Nephron progenitor cell (in vitro differentiated cells): ENCODE measurements around the gene AFF1.

Experiments
- DNase-seq: peaks from one replicate; pipeline ENCODE4 v3.0.0; 2021
- H3K27ac Mint-ChIP-seq: 2 replicates; pipeline ENCODE4 v1.8.0; 2021; ENCODE audit warnings: mild to moderate bottlenecking, moderate library complexity, mixed read lengths
- H3K27me3 Mint-ChIP-seq: 2 replicates; pipeline ENCODE4 v1.8.0; 2021; ENCODE audit warnings: mild to moderate bottlenecking, low read depth, mixed read lengths; ENCODE audit not compliant: poor library complexity
- H3K36me3 Mint-ChIP-seq: 2 replicates; pipeline ENCODE4 v1.8.0; 2021; ENCODE audit warnings: low read depth, mixed read lengths
- H3K4me1 Mint-ChIP-seq: 2 replicates; pipeline ENCODE4 v1.8.0; 2021; ENCODE audit warnings: mixed read lengths
- H3K4me3 Mint-ChIP-seq: 2 replicates; pipeline ENCODE4 v1.8.0; 2021; ENCODE audit warnings: mild to moderate bottlenecking, moderate library complexity, mixed read lengths
- H3K9me3 Mint-ChIP-seq: 2 replicates; pipeline ENCODE4 v1.8.0; 2021; ENCODE audit warnings: mild to moderate bottlenecking, moderate library complexity, mixed read lengths
- CTCF ChIP-seq: fragments of 200-600 bp; sonication (generic); IDR thresholded peaks from 2 replicates; pipeline ENCODE4 v1.5.0; 2021; ENCODE audit warnings: antibody characterized with exemption

AFF1 gene

GRCh38 chr4:86926435-86927086, 8.2 kb upstream of the AFF1 start:
- H3K27me3 Mint-ChIP-seq = peaks cover 4% of the 10 kb centered on the region
- no peak for DNase-seq
- no peak for TF ChIP-seq CTCF
- H3K9me3 Mint-ChIP-seq = peaks cover 3% of the 10 kb centered on the region
- peaks cover 35% of the 10 kb centered on the region for H3K36me3 Mint-ChIP-seq
- H3K4me3 Mint-ChIP-seq = no peak overlapping the region
- no peak overlapping the region for H3K27ac Mint-ChIP-seq
- H3K4me1 Mint-ChIP-seq = peaks cover 25% of the 10 kb centered on the region

- no peak overlapping the region for H3K4me3 Mint-ChIP-seq
- H3K27ac Mint-ChIP-seq = no peak overlapping the region
- peaks cover 7% of the 10 kb centered on the region for H3K27me3 Mint-ChIP-seq
- peaks cover 21% of the 10 kb centered on the region for H3K4me1 Mint-ChIP-seq
- H3K36me3 Mint-ChIP-seq = peaks cover 35% of the 10 kb centered on the region
- TF ChIP-seq CTCF = no peak
- no peak for DNase-seq
- peaks cover 3% of the 10 kb centered on the region for H3K9me3 Mint-ChIP-seq
These were observed 6.9 kb upstream of the AFF1 start for GRCh38 chr4:86927843-86928395.

- Mint-ChIP-seq H3K27ac (no peak overlapping the region), H3K4me3 (no peak overlapping the region), H3K36me3 (peaks cover 35% of the 10 kb centered on the region), H3K9me3 (peaks cover 3% of the 10 kb centered on the region), H3K4me1 (peaks cover 23% of the 10 kb centered on the region), H3K27me3 (peaks cover 13% of the 10 kb centered on the region)
- no peak for TF ChIP-seq CTCF
- DNase-seq = no peak
These were observed 6.2 kb upstream of the AFF1 start for GRCh38 chr4:86928400-86929255.

GRCh38 chr4:86934147-86934770, 552 bp upstream of the AFF1 start:
- Mint-ChIP-seq H3K9me3 (no peaks in the 10 kb centered on the region), H3K36me3 (peaks cover 9% of the 10 kb centered on the region), H3K4me3 (peak overlapping the region; percentile 79), H3K27ac (peak overlapping the region; percentile 57), H3K4me1 (peaks cover 42% of the 10 kb centered on the region), H3K27me3 (peaks cover 14% of the 10 kb centered on the region)
- no peak for TF ChIP-seq CTCF
- peak; percentile 6 for DNase-seq

- DNase-seq = no peak
- Mint-ChIP-seq H3K27me3 (peaks cover 10% of the 10 kb centered on the region), H3K9me3 (no peaks in the 10 kb centered on the region), H3K4me1 (peaks cover 55% of the 10 kb centered on the region), H3K27ac (peak overlapping the region; percentile 80), H3K4me3 (peak overlapping the region; percentile 86), H3K36me3 (peaks cover 6% of the 10 kb centered on the region)
- no peak for TF ChIP-seq CTCF
These were observed 698 bp downstream of the AFF1 start for GRCh38 chr4:86935566-86935852.
